Esophagus squamous epithelium (tissue), 4 donors: ENCODE results near the gene RNF141.

Experiments used
- POLR2A ChIP-seq, 4 donors: fragments of 450-650 bp; IDR thresholded peaks; one replicate each; pipeline ENCODE4 v1.6.1; 2017; ENCODE audit warnings: antibody characterized with exemption in 4 of 4, mild to moderate bottlenecking in 4 of 4, moderate library complexity in 3 of 4
- TF ChIP-seq, protein P1 (sequence below), 6 experiments: fragments of 450-650 bp in 4 of 6; fragments of 200-600 bp in 2 of 6; sonication (generic) in 2 of 6; IDR thresholded peaks; one replicate each; pipeline ENCODE4 v1.5.1; 2016 to 2019; ENCODE audit warnings: antibody characterized with exemption in 6 of 6, mild to moderate bottlenecking in 4 of 6, moderate library complexity in 4 of 6

DNA sequence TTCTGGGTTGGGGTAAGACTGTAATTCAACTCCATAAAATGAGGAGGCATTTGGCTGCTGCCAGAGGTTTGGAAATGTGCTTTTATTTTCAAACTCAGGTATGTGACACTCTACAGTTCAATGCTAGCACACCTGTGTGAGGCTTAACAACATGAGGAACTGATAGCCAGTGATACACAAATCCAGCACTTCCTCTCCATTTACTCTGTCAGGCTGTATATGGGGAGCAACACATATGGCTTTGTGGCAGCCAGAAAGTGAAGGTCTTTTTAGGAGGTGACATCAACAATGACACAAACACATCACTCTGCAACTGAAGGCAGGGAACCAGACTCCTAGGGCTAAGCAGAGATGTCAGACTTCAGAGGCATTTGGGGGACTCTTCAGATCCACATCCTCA, 32.0 kb upstream of the RNF141 start:
- no peak for TF ChIP-seq POLR2A (IDR thresholded peaks at IDR 0.05)
- TF ChIP-seq, protein P1, sequence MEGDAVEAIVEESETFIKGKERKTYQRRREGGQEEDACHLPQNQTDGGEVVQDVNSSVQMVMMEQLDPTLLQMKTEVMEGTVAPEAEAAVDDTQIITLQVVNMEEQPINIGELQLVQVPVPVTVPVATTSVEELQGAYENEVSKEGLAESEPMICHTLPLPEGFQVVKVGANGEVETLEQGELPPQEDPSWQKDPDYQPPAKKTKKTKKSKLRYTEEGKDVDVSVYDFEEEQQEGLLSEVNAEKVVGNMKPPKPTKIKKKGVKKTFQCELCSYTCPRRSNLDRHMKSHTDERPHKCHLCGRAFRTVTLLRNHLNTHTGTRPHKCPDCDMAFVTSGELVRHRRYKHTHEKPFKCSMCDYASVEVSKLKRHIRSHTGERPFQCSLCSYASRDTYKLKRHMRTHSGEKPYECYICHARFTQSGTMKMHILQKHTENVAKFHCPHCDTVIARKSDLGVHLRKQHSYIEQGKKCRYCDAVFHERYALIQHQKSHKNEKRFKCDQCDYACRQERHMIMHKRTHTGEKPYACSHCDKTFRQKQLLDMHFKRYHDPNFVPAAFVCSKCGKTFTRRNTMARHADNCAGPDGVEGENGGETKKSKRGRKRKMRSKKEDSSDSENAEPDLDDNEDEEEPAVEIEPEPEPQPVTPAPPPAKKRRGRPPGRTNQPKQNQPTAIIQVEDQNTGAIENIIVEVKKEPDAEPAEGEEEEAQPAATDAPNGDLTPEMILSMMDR (IDR thresholded peaks at IDR 0.05): no peak
